GM12878 (cell line): ENCODE results near the gene TAS2R16. TPM values are rescaled to one million over a fixed set of nuclear protein-coding genes. Genes with fewer than 3 reads are reported as not detected.

Experiments used
- ATAC-seq: fragments of 200-7000 bp; cut with Tn5 transposase; 3 replicates; pipeline ENCODE4 v1.9.1; 2020; ENCODE audit warnings: mild to moderate bottlenecking, moderate library complexity
- BruUV-seq: library from RNA; stranded (reverse); fragments of 400-500 nt; replicated peaks from 2 replicates; lab custom pipeline; 2021; lab: Mats Ljungman, UMichigan
- CTCF ChIA-PET: fragments of 300-600 bp; sonication (Branson Sonifier 250); formaldehyde crosslinking; extraction: SDS; loops from one replicate; lab custom pipeline; 2021; ENCODE audit warnings: inconsistent platforms; lab: Yijun Ruan, JAX
- POLR2A ChIA-PET: fragments of 350-600 bp; formaldehyde crosslinking; extraction: SDS; loops from one replicate; lab custom pipeline; 2021; ENCODE audit warnings: inconsistent platforms; lab: Charles Lee
- RAD21 ChIA-PET: fragments of 300-600 bp; sonication (Branson Sonifier 250); formaldehyde crosslinking; loops from one replicate; lab custom pipeline; 2023; ENCODE audit warnings: antibody characterized with exemption; ENCODE audit not compliant: unreplicated experiment; lab: Charles Lee
- SMC1A ChIA-PET: fragments of 300-600 bp; sonication (Branson Sonifier 250); formaldehyde crosslinking; loops from one replicate; lab custom pipeline; 2023; ENCODE audit not compliant: unreplicated experiment, uncharacterized antibody; lab: Charles Lee
- DNase-seq: peaks from one replicate; pipeline ENCODE4 v3.0.0-alpha.2; 2011; ENCODE audit warnings: low read depth, low spot score
- FAIRE-seq: peaks from 3 replicates; lab custom pipeline; 2011; peaks lifted over from hg19 to GRCh38; lab: Jason Lieb, UNC
- H2AFZ ChIP-seq: 2 replicates; pipeline ENCODE4 v1.6.0; 2011; ENCODE audit warnings: low read depth, low read length, control low read depth; ENCODE audit not compliant: control insufficient read depth
- H3K27ac ChIP-seq: 2 replicates; pipeline ENCODE4 v1.5.1; 2011; ENCODE audit warnings: control low read depth; ENCODE audit not compliant: control insufficient read depth, insufficient read depth
- H3K27me3 ChIP-seq, 2 experiments: replicated peaks in 1 of 2; 2 replicates each; pipeline versions ENCODE4 v1.6.0 to v1.6.1; 2011; ENCODE audit warnings: low read length in 1 of 2; ENCODE audit not compliant: control insufficient read depth in 2 of 2, insufficient read depth in 2 of 2
- H3K36me3 ChIP-seq, 2 experiments: 2 replicates each; pipeline ENCODE4 v1.5.1; 2011; ENCODE audit warnings: low read length in 1 of 2; ENCODE audit not compliant: control insufficient read depth in 2 of 2, insufficient read depth in 2 of 2
- H3K4me1 ChIP-seq: 2 replicates; pipeline ENCODE4 v1.6.1; 2011; ENCODE audit warnings: mild to moderate bottlenecking, low read length, moderate library complexity, mixed read lengths; ENCODE audit not compliant: control insufficient read depth, insufficient read depth
- H3K4me2 ChIP-seq: 2 replicates; pipeline ENCODE4 v1.6.0; 2011; ENCODE audit warnings: control low read depth; ENCODE audit not compliant: control insufficient read depth, insufficient read depth
- H3K4me3 ChIP-seq: fragments of 200-600 bp; sonication (generic); 2 replicates; pipeline ENCODE4 v1.5.1; 2016
- H3K79me2 ChIP-seq: 2 replicates; pipeline ENCODE4 v1.6.0; 2011; ENCODE audit warnings: low read length; ENCODE audit not compliant: control insufficient read depth, insufficient read depth
- H3K9ac ChIP-seq: 2 replicates; pipeline ENCODE4 v1.8.0; 2011; ENCODE audit warnings: low read length, control low read depth, mixed read lengths; ENCODE audit not compliant: control insufficient read depth, insufficient read depth
- H3K9me3 ChIP-seq: replicated peaks from 3 replicates; pipeline ENCODE4 v1.5.1; 2011; ENCODE audit warnings: mild to moderate bottlenecking, low read length; ENCODE audit not compliant: control insufficient read depth, insufficient read depth
- H4K20me1 ChIP-seq: 2 replicates; pipeline ENCODE4 v1.6.0; 2011; ENCODE audit not compliant: control insufficient read depth, insufficient read depth
- ETV6 ChIP-seq, 2 experiments: fragments of 450-650 bp in 1 of 2; IDR thresholded peaks in 1 of 2; conservative IDR thresholded peaks in 1 of 2; 2 replicates each; pipeline ENCODE4 v1.6.1; 2014; ENCODE audit warnings: antibody characterized with exemption in 1 of 2, borderline replicate concordance in 1 of 2, low read depth in 1 of 2, mild to moderate bottlenecking in 1 of 2, moderate library complexity in 1 of 2
- FOS ChIP-seq: IDR thresholded peaks from 3 replicates; pipeline ENCODE4 v1.6.1; 2011; ENCODE audit warnings: borderline replicate concordance; ENCODE audit not compliant: insufficient read length; ENCODE audit errors: extremely low read depth
- GATAD2B ChIP-seq: fragments of 450-650 bp; conservative IDR thresholded peaks from 2 replicates; pipeline ENCODE4 v1.6.1; 2017; ENCODE audit warnings: low read depth, mild to moderate bottlenecking, moderate library complexity
- HCFC1 ChIP-seq: fragments of 150-350 bp; IDR thresholded peaks from 2 replicates; pipeline ENCODE4 v1.6.1; 2014; ENCODE audit warnings: low read length
- IKZF2 ChIP-seq, 2 experiments: fragments of 450-650 bp; IDR thresholded peaks; 2 replicates each; pipeline ENCODE4 v1.6.1; 2017; ENCODE audit warnings: mild to moderate bottlenecking in 2 of 2, moderate library complexity in 2 of 2
- IRF4 ChIP-seq: IDR thresholded peaks from 2 replicates; pipeline ENCODE4 v1.6.1; 2011; ENCODE audit warnings: low read depth, low read length
- LARP7 ChIP-seq: fragments of 450-650 bp; IDR thresholded peaks from 2 replicates; pipeline ENCODE4 v1.6.1; 2017; ENCODE audit warnings: mild to moderate bottlenecking
- MEF2A ChIP-seq: IDR thresholded peaks from 2 replicates; pipeline ENCODE4 v1.6.1; 2011; ENCODE audit warnings: low read depth, mild to moderate bottlenecking, low read length, moderate library complexity; ENCODE audit not compliant: insufficient read depth
- NBN ChIP-seq: fragments of 450-650 bp; IDR thresholded peaks from 2 replicates; pipeline ENCODE4 v1.6.1; 2016
- NFIC ChIP-seq: IDR thresholded peaks from 2 replicates; pipeline ENCODE4 v1.6.1; 2012; ENCODE audit warnings: low read depth, mild to moderate bottlenecking, inconsistent platforms, low read length, moderate library complexity
- RUNX3 ChIP-seq: IDR thresholded peaks from 2 replicates; pipeline ENCODE4 v1.6.1; 2012; ENCODE audit warnings: low read length, inconsistent platforms
- SMC3 ChIP-seq: IDR thresholded peaks from 2 replicates; pipeline ENCODE4 v1.6.1; 2011; ENCODE audit warnings: low read length, improper control_type of control experiment, borderline replicate concordance
- STAT1 ChIP-seq: fragments of 450-650 bp; conservative IDR thresholded peaks from 2 replicates; pipeline ENCODE4 v1.6.1; 2014; ENCODE audit warnings: antibody characterized with exemption, mild to moderate bottlenecking
- TCF7 ChIP-seq: IDR thresholded peaks from 2 replicates; pipeline ENCODE4 v1.6.1; 2014; ENCODE audit warnings: antibody characterized with exemption, borderline replicate concordance
- WRNIP1 ChIP-seq: IDR thresholded peaks from 2 replicates; pipeline ENCODE4 v1.6.1; 2011; ENCODE audit warnings: low read depth, low read length, improper control_type of control experiment, borderline replicate concordance
- YBX1 ChIP-seq: fragments of 450-650 bp; IDR thresholded peaks from 2 replicates; pipeline ENCODE4 v1.6.1; 2016; ENCODE audit warnings: antibody characterized with exemption
- YY1 ChIP-seq: IDR thresholded peaks from 2 replicates; pipeline ENCODE4 v1.6.1; 2011; ENCODE audit warnings: low read depth, mild to moderate bottlenecking, low read length
- ZNF207 ChIP-seq: fragments of 450-650 bp; IDR thresholded peaks from 2 replicates; pipeline ENCODE4 v1.6.1; 2014; ENCODE audit warnings: antibody characterized with exemption, mild to moderate bottlenecking, borderline replicate concordance
- ZNF217 ChIP-seq: fragments of 450-650 bp; IDR thresholded peaks from 2 replicates; pipeline ENCODE4 v1.6.1; 2017; ENCODE audit warnings: antibody characterized with exemption, mild to moderate bottlenecking
- ZNF384 ChIP-seq: IDR thresholded peaks from 2 replicates; pipeline ENCODE4 v1.6.1; 2012; ENCODE audit warnings: low read depth, mild to moderate bottlenecking, low read length, improper control_type of control experiment, borderline replicate concordance
- WGBS: methylation state at CpG from one replicate; pipeline ENCODE4 v1.1.6; 2016; ENCODE audit warnings: low lambda C conversion rate; ENCODE audit not compliant: insufficient replicate concordance, insufficient coverage; ENCODE audit errors: missing lambda C conversion rate; 5-methylcytosine and 5-hydroxymethylcytosine counted together
- in situ Hi-C: fragments of 300-500 bp; cut with MboI; formaldehyde crosslinking; loops from 9 replicates; pipeline ENCODE4 v1.14.3; 2018; ENCODE audit warnings: mixed read lengths
- intact Hi-C: fragments of 100-400 bp; cut with micrococcal nuclease; formaldehyde crosslinking; loops from one replicate; pipeline ENCODE4 v1.14.2; 2022; ENCODE audit not compliant: unreplicated experiment
- polyA plus RNA-seq, 11 experiments: library from polyadenylated mRNA; depleted of rRNA in 4 of 11; unstranded in 6 of 11; stranded (reverse) in 5 of 11; fragments of >200 nt; fragmentation: Nextera tagmentation in 4 of 11; fragmentation: Illumina TruSeq in 1 of 11; extraction: Ambion mirVana in 4 of 11; extraction: Trizol in 1 of 11; gene quantifications; 1 replicate in 1 of 11; 2 replicates in 10 of 11; pipeline versions ENCODE4 v1.2.1 to v1.2.3, GENCODE V29; 2011 to 2016; ENCODE audit warnings: inconsistent platforms in 2 of 11, missing spikeins in 2 of 11, low read depth in 1 of 11
- total RNA-seq, 4 experiments: library from RNA; depleted of rRNA in 3 of 4; stranded (reverse); fragments of >200 nt in 3 of 4; fragmentation: Illumina TruSeq in 1 of 4; extraction: Trizol in 1 of 4; gene quantifications; 2 replicates each; pipeline versions ENCODE4 v1.2.1 to v1.2.3, GENCODE V29; 2013 to 2021
- TF ChIP-seq, protein P1 (sequence below): fragments of 450-650 bp; formaldehyde crosslinking; IDR thresholded peaks from 2 replicates; pipeline ENCODE4 v1.4.0; 2020; ENCODE audit warnings: mild to moderate bottlenecking, moderate library complexity
- TF ChIP-seq, protein P2 (sequence below), 3 experiments: IDR thresholded peaks in 2 of 3; conservative IDR thresholded peaks in 1 of 3; 2 replicates each; pipeline ENCODE4 v1.5.1; 2011; ENCODE audit warnings: low read depth in 3 of 3, low read length in 3 of 3, mild to moderate bottlenecking in 3 of 3, control low read depth in 2 of 3, moderate library complexity in 2 of 3, inconsistent platforms in 1 of 3, mixed read lengths in 1 of 3; ENCODE audit not compliant: control insufficient read depth in 2 of 3, insufficient read depth in 1 of 3; ENCODE audit errors: extremely low read depth in 1 of 3

TAS2R16 gene
- total and polyA plus RNA-seq, 10 of the 15 experiments (the other 5 are each of a cell fraction or from before 2014, with no cell fraction given), result not detected

DNA sequence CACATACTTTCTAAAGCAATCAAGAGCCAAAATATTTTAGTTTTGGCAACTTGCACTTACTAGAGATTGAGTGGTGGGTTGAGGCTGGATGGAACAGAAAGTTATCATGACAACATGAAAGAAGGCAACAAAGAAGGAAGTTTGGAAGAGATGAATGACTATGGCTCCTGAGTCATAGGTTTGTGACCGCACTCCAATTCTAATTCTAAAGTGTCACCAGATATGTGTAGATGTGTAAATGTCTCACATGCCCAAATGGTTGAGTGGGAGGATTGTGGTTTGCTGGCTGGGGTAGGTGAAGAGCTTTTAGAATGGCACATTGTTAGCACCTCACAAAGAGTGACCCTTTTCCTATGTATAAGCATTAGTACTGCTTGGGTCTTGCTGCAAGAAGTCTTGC lies 20.2 kb downstream of the TAS2R16 start (continued):
- TF ChIP-seq, protein P1, sequence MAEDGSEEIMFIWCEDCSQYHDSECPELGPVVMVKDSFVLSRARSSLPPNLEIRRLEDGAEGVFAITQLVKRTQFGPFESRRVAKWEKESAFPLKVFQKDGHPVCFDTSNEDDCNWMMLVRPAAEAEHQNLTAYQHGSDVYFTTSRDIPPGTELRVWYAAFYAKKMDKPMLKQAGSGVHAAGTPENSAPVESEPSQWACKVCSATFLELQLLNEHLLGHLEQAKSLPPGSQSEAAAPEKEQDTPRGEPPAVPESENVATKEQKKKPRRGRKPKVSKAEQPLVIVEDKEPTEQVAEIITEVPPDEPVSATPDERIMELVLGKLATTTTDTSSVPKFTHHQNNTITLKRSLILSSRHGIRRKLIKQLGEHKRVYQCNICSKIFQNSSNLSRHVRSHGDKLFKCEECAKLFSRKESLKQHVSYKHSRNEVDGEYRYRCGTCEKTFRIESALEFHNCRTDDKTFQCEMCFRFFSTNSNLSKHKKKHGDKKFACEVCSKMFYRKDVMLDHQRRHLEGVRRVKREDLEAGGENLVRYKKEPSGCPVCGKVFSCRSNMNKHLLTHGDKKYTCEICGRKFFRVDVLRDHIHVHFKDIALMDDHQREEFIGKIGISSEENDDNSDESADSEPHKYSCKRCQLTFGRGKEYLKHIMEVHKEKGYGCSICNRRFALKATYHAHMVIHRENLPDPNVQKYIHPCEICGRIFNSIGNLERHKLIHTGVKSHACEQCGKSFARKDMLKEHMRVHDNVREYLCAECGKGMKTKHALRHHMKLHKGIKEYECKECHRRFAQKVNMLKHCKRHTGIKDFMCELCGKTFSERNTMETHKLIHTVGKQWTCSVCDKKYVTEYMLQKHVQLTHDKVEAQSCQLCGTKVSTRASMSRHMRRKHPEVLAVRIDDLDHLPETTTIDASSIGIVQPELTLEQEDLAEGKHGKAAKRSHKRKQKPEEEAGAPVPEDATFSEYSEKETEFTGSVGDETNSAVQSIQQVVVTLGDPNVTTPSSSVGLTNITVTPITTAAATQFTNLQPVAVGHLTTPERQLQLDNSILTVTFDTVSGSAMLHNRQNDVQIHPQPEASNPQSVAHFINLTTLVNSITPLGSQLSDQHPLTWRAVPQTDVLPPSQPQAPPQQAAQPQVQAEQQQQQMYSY (CRISPR knock-in tag), result no peak
- TF ChIP-seq IKZF2 (IDR thresholded peaks at IDR 0.05) (peak in 1 of 2 experiments; percentile 41; a peak in 1 of 4 replicates), SMC3 (no peak), RUNX3 (0 out of 2 replicates have a peak, but pooled peaks have one; percentile 12)

DNA sequence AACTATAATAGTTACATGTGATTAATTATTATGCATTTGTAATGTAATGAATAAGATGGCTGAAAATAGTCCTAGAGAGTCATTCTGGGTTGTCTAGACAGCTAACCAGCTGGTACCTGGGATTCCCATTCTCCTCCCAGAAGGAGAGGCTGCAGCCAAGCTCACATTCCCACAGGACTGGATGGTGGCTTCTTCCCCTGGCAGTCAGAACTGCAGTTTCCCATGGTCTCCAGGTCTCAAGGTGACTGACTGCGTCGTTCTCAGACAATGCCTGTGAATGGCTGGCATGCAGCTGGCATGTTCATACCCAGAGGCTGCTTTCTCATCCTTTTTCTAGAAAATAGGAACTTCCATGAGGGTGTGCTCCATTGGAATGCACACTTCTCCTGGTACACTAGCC lies 21.3 kb downstream of the TAS2R16 start:
- RAD21 ChIA-PET, result no interaction called here
- SMC1A ChIA-PET, result no interaction called here
- TF ChIP-seq FOS, result no peak
- no peak for TF ChIP-seq NFIC
- no peak for TF ChIP-seq ETV6 (conservative IDR thresholded peaks at IDR 0.05 in 1 of 2, IDR thresholded peaks at IDR 0.05 in 1 of 2; ENCODE audit: borderline replicate concordance in 1 of 2, low read depth in 1 of 2)
- no peak for TF ChIP-seq TCF7
- no peak for TF ChIP-seq ZNF207
- TF ChIP-seq, protein P2, sequence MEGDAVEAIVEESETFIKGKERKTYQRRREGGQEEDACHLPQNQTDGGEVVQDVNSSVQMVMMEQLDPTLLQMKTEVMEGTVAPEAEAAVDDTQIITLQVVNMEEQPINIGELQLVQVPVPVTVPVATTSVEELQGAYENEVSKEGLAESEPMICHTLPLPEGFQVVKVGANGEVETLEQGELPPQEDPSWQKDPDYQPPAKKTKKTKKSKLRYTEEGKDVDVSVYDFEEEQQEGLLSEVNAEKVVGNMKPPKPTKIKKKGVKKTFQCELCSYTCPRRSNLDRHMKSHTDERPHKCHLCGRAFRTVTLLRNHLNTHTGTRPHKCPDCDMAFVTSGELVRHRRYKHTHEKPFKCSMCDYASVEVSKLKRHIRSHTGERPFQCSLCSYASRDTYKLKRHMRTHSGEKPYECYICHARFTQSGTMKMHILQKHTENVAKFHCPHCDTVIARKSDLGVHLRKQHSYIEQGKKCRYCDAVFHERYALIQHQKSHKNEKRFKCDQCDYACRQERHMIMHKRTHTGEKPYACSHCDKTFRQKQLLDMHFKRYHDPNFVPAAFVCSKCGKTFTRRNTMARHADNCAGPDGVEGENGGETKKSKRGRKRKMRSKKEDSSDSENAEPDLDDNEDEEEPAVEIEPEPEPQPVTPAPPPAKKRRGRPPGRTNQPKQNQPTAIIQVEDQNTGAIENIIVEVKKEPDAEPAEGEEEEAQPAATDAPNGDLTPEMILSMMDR (IDR thresholded peaks at IDR 0.05 in 2 of 3, conservative IDR thresholded peaks at IDR 0.05 in 1 of 3; ENCODE audit: control insufficient read depth in 2 of 3, extremely low read depth in 1 of 3, insufficient read depth in 1 of 3, low read depth in 3 of 3, low read length in 3 of 3), result no peak
- no peak for TF ChIP-seq MEF2A
- TF ChIP-seq GATAD2B, result no peak
- no peak for TF ChIP-seq ZNF217
- no peak for TF ChIP-seq ZNF384
- no peak for TF ChIP-seq HCFC1
- no peak for TF ChIP-seq YBX1
- TF ChIP-seq NBN, result no peak
- no peak for TF ChIP-seq IRF4
- no peak for TF ChIP-seq YY1
- TF ChIP-seq WRNIP1, result no peak
- no peak for TF ChIP-seq LARP7
- no peak for TF ChIP-seq STAT1

More for the DNA sequence above, 21.3 kb downstream of the TAS2R16 start:
- 46% methylated on average over 2 of the region's 2 CpGs for WGBS
- H3K4me3 ChIP-seq, result no peak overlapping the region
- H3K4me2 ChIP-seq, result no peak overlapping the region
- ChIA-PET CTCF (no interaction called here), POLR2A (no interaction called here)
- H3K79me2 ChIP-seq, result no peaks in the 10 kb centered on the region
- FAIRE-seq (no peak), ATAC-seq (no peak), DNase-seq (no peak)
- intact Hi-C loops (no loop called here), in situ Hi-C loops (no loop called here)
- H3K27ac ChIP-seq, result no peak overlapping the region
- H3K9ac ChIP-seq, result no peak overlapping the region
- BruUV-seq, result no TSS peak
- H3K4me1 ChIP-seq, result no peaks in the 10 kb centered on the region
- no peaks in the 10 kb centered on the region for H4K20me1 ChIP-seq
- H3K9me3 ChIP-seq, result no peaks in the 10 kb centered on the region
- H3K36me3 ChIP-seq, result no peaks in the 10 kb centered on the region
- no peaks in the 10 kb centered on the region; a peak in 1 of 4 replicates for H3K27me3 ChIP-seq
- H2AFZ ChIP-seq, result no peak overlapping the region
